HEK293 (cell line): ENCODE results near the gene SUGP2.
A peak's percentile ranks its signal among the peaks of the same experiment; 100 is the strongest.

Experiments
- CTCF ChIA-PET: fragments of 350-600 bp; formaldehyde crosslinking; extraction: SDS; loops from one replicate; lab custom pipeline; 2021; ENCODE audit warnings: antibody characterized with exemption; lab: Yijun Ruan, JAX
- POLR2A ChIA-PET: fragments of 300-600 bp; formaldehyde crosslinking; extraction: SDS; loops from one replicate; lab custom pipeline; 2020; ENCODE audit warnings: antibody characterized with exemption, inconsistent platforms; lab: Yijun Ruan, JAX
- H3K27ac ChIP-seq: fragments of 200-500 bp; sonication (Bioruptor generic); 2 replicates; pipeline ENCODE4 v1.5.1; 2014; ENCODE audit warnings: low read depth, low read length, control low read depth, inconsistent platforms; ENCODE audit errors: extremely low read depth
- H3K36me3 ChIP-seq, 2 experiments: fragments of 200-500 bp in 1 of 2; sonication (Bioruptor generic) in 1 of 2; 1 replicate in 1 of 2; 2 replicates in 1 of 2; pipeline ENCODE4 v1.5.1; 2014 to 2017; ENCODE audit warnings: inconsistent platforms in 2 of 2, low read length in 2 of 2; ENCODE audit not compliant: control insufficient read depth in 2 of 2, insufficient read depth in 1 of 2
- H3K4me1 ChIP-seq: fragments of 200-500 bp; sonication (Bioruptor generic); 2 replicates; pipeline ENCODE4 v1.5.1; 2014; ENCODE audit warnings: mild to moderate bottlenecking, low read length, inconsistent platforms; ENCODE audit not compliant: control insufficient read depth, insufficient read depth
- H3K4me3 ChIP-seq: 2 replicates; pipeline ENCODE4 v1.5.1; 2011; ENCODE audit warnings: low read depth, mild to moderate bottlenecking, control low read depth, low read length, moderate library complexity
- H3K9me3 ChIP-seq: fragments of 200-500 bp; sonication (Bioruptor generic); 2 replicates; pipeline ENCODE4 v1.5.1; 2014; ENCODE audit warnings: low read depth, low read length, inconsistent platforms; ENCODE audit not compliant: control insufficient read depth, insufficient read depth
- ATF2 ChIP-seq: fragments of 450-650 bp; formaldehyde crosslinking; IDR thresholded peaks from 2 replicates; pipeline ENCODE4 v1.5.1; 2016; ENCODE audit warnings: missing biosample characterization, missing genetic modification characterization, low read depth
- KLF7 ChIP-seq: fragments of 450-650 bp; formaldehyde crosslinking; IDR thresholded peaks from 2 replicates; pipeline ENCODE4 v1.5.1; 2016; ENCODE audit warnings: missing biosample characterization, missing genetic modification characterization, borderline replicate concordance
- SALL2 ChIP-seq: fragments of 450-650 bp; formaldehyde crosslinking; IDR thresholded peaks from 2 replicates; pipeline ENCODE4 v1.5.0; 2017; ENCODE audit warnings: missing biosample characterization, mild to moderate bottlenecking, missing genetic modification characterization, borderline replicate concordance
- SCRT2 ChIP-seq: fragments of 450-650 bp; formaldehyde crosslinking; IDR thresholded peaks from 2 replicates; pipeline ENCODE4 v1.5.1; 2016; ENCODE audit warnings: missing biosample characterization, missing genetic modification characterization
- ZBTB17 ChIP-seq: fragments of 450-650 bp; formaldehyde crosslinking; IDR thresholded peaks from 2 replicates; pipeline ENCODE4 v1.5.1; 2016; ENCODE audit warnings: missing biosample characterization, missing genetic modification characterization
- ZBTB8A ChIP-seq: fragments of 450-650 bp; formaldehyde crosslinking; IDR thresholded peaks from 2 replicates; pipeline ENCODE4 v1.5.1; 2016; ENCODE audit warnings: missing biosample characterization, missing genetic modification characterization
- ZFP41 ChIP-seq: fragments of 450-650 bp; formaldehyde crosslinking; IDR thresholded peaks from 2 replicates; pipeline ENCODE4 v1.5.1; 2016; ENCODE audit warnings: missing biosample characterization, missing genetic modification characterization, borderline replicate concordance
- ZNF302 ChIP-seq: fragments of 450-650 bp; formaldehyde crosslinking; IDR thresholded peaks from 2 replicates; pipeline ENCODE4 v1.5.1; 2016; ENCODE audit warnings: missing biosample characterization, missing genetic modification characterization, low read depth
- ZNF335 ChIP-seq: fragments of 450-650 bp; formaldehyde crosslinking; conservative IDR thresholded peaks from 2 replicates; pipeline ENCODE4 v1.5.1; 2016; ENCODE audit warnings: missing biosample characterization, missing genetic modification characterization
- ZNF366 ChIP-seq: fragments of 450-650 bp; formaldehyde crosslinking; conservative IDR thresholded peaks from 2 replicates; pipeline ENCODE4 v1.5.1; 2016; ENCODE audit warnings: missing biosample characterization, missing genetic modification characterization
- ZNF473 ChIP-seq: fragments of 450-650 bp; formaldehyde crosslinking; IDR thresholded peaks from 2 replicates; pipeline ENCODE4 v1.5.1; 2017; ENCODE audit warnings: missing biosample characterization, missing genetic modification characterization
- ZNF560 ChIP-seq: fragments of 450-650 bp; formaldehyde crosslinking; IDR thresholded peaks from 2 replicates; pipeline ENCODE4 v1.5.1; 2017; ENCODE audit warnings: missing biosample characterization, missing genetic modification characterization, borderline replicate concordance
- ZNF621 ChIP-seq: fragments of 450-650 bp; formaldehyde crosslinking; IDR thresholded peaks from 2 replicates; pipeline ENCODE4 v1.5.1; 2017; ENCODE audit warnings: missing biosample characterization, missing genetic modification characterization
- TF ChIP-seq, protein P1 (sequence below): fragments of 450-650 bp; formaldehyde crosslinking; IDR thresholded peaks from 2 replicates; pipeline ENCODE4 v1.5.1; 2016; ENCODE audit warnings: missing biosample characterization, missing genetic modification characterization
- TF ChIP-seq, protein P2 (sequence below): fragments of 450-650 bp; formaldehyde crosslinking; IDR thresholded peaks from 2 replicates; pipeline ENCODE4 v1.5.1; 2016; ENCODE audit warnings: missing biosample characterization, missing genetic modification characterization
- TF ChIP-seq, protein P3 (sequence below): fragments of 450-650 bp; formaldehyde crosslinking; IDR thresholded peaks from 2 replicates; pipeline ENCODE4 v1.5.1; 2016; ENCODE audit warnings: missing biosample characterization, missing genetic modification characterization, borderline replicate concordance

SUGP2 gene

GRCh38 chr19:18960370-18960769, 72.9 kb downstream of the SUGP2 start:
- Histone ChIP-seq H3K36me3 (no peaks in the 10 kb centered on the region), H3K4me1 (no peaks in the 10 kb centered on the region), H3K4me3 (no peak overlapping the region), H3K9me3 (no peaks in the 10 kb centered on the region), H3K27ac (no peak overlapping the region)
- CTCF ChIA-PET, result interaction anchor here (0.6 to 1.0 kb wide), 3 partner anchors 27 to 669 kb away, joined by 3 to 4 read pairs (median 3); no protein-coding TSS in a partner anchor
- no peak for TF ChIP-seq SCRT2 (tag by site-specific recombination)
- no peak for TF ChIP-seq SALL2
- TF ChIP-seq ZNF302 (tag by site-specific recombination), result no peak
- TF ChIP-seq KLF7 (tag by site-specific recombination), result no peak
- TF ChIP-seq ZBTB8A, result no peak
- TF ChIP-seq ZFP41 (tag by site-specific recombination), result no peak
- POLR2A ChIA-PET, result no interaction called here

GRCh38 chr19:18955042-18955441, 78.3 kb downstream of the SUGP2 start:
- H3K9me3 ChIP-seq, result no peaks in the 10 kb centered on the region
- no peak for TF ChIP-seq ZNF335
- no peak for TF ChIP-seq ZNF621 (tag by site-specific recombination)
- no peak for TF ChIP-seq ZNF473
- no peak for TF ChIP-seq ZNF560
- TF ChIP-seq, protein P1, sequence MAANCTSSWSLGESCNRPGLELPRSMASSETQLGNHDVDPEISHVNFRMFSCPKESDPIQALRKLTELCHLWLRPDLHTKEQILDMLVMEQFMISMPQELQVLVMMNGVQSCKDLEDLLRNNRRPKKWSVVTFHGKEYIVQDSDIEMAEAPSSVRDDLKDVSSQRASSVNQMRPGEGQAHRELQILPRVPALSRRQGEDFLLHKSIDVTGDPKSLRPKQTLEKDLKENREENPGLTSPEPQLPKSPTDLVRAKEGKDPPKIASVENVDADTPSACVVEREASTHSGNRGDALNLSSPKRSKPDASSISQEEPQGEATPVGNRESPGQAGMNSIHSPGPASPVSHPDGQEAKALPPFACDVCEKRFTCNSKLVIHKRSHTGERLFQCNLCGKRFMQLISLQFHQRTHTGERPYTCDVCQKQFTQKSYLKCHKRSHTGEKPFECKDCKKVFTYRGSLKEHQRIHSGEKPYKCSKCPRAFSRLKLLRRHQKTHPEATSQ (tag by site-specific recombination), result no peak
- TF ChIP-seq, protein P2, sequence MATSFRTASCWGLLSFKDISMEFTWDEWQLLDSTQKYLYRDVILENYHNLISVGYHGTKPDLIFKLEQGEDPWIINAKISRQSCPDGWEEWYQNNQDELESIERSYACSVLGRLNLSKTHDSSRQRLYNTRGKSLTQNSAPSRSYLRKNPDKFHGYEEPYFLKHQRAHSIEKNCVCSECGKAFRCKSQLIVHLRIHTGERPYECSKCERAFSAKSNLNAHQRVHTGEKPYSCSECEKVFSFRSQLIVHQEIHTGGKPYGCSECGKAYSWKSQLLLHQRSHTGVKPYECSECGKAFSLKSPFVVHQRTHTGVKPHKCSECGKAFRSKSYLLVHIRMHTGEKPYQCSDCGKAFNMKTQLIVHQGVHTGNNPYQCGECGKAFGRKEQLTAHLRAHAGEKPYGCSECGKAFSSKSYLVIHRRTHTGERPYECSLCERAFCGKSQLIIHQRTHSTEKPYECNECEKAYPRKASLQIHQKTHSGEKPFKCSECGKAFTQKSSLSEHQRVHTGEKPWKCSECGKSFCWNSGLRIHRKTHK (tag by site-specific recombination), result no peak
- TF ChIP-seq, protein P3, sequence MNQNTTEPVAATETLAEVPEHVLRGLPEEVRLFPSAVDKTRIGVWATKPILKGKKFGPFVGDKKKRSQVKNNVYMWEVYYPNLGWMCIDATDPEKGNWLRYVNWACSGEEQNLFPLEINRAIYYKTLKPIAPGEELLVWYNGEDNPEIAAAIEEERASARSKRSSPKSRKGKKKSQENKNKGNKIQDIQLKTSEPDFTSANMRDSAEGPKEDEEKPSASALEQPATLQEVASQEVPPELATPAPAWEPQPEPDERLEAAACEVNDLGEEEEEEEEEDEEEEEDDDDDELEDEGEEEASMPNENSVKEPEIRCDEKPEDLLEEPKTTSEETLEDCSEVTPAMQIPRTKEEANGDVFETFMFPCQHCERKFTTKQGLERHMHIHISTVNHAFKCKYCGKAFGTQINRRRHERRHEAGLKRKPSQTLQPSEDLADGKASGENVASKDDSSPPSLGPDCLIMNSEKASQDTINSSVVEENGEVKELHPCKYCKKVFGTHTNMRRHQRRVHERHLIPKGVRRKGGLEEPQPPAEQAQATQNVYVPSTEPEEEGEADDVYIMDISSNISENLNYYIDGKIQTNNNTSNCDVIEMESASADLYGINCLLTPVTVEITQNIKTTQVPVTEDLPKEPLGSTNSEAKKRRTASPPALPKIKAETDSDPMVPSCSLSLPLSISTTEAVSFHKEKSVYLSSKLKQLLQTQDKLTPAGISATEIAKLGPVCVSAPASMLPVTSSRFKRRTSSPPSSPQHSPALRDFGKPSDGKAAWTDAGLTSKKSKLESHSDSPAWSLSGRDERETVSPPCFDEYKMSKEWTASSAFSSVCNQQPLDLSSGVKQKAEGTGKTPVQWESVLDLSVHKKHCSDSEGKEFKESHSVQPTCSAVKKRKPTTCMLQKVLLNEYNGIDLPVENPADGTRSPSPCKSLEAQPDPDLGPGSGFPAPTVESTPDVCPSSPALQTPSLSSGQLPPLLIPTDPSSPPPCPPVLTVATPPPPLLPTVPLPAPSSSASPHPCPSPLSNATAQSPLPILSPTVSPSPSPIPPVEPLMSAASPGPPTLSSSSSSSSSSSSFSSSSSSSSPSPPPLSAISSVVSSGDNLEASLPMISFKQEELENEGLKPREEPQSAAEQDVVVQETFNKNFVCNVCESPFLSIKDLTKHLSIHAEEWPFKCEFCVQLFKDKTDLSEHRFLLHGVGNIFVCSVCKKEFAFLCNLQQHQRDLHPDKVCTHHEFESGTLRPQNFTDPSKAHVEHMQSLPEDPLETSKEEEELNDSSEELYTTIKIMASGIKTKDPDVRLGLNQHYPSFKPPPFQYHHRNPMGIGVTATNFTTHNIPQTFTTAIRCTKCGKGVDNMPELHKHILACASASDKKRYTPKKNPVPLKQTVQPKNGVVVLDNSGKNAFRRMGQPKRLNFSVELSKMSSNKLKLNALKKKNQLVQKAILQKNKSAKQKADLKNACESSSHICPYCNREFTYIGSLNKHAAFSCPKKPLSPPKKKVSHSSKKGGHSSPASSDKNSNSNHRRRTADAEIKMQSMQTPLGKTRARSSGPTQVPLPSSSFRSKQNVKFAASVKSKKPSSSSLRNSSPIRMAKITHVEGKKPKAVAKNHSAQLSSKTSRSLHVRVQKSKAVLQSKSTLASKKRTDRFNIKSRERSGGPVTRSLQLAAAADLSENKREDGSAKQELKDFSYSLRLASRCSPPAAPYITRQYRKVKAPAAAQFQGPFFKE (tag by site-specific recombination), result no peak
- peak; percentile 86 for TF ChIP-seq ZBTB17 (tag by site-specific recombination)
- TF ChIP-seq ZNF366 (tag by site-specific recombination), result peak; percentile 67
- no peak for TF ChIP-seq ATF2 (tag by site-specific recombination)
- TF ChIP-seq, all 188 proteins: peak for 2
- Histone ChIP-seq H3K4me3 (no peak overlapping the region), H3K36me3 (no peaks in the 10 kb centered on the region), H3K4me1 (no peaks in the 10 kb centered on the region), H3K27ac (no peak overlapping the region)
- CTCF ChIA-PET, result interaction anchor here (0.6 kb wide), 1 partner anchor 32 kb away, joined by 5 read pairs; no protein-coding TSS in a partner anchor
- POLR2A ChIA-PET, result no interaction called here
